ENCODE results near the gene TEX36.
"Not testable (repeated sequence)": the region's sequence is repeated elsewhere in the genome, so short reads cannot be mapped to it uniquely, and the experiment has no call there.

DNA sequence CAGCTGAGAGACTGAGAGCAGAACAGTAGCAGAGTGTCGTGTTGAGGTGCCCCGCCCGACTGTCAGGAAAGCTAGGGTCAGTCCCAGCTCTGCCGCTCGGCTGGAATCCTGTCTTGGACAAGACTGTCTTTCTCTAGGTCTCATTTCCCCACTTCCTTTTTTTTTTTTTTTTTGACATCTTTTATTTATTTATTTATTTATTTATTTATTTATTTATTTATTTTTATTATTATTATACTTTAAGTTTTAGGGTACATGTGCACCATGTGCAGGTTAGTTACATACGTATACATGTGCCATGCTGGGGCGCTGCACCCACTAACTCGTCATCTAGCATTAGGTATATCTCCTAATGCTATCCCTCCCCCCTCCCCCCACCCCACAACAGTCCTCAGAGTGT lies 69.9 kb downstream of the TEX36 start:
- TF ChIP-seq, protein P1, sequence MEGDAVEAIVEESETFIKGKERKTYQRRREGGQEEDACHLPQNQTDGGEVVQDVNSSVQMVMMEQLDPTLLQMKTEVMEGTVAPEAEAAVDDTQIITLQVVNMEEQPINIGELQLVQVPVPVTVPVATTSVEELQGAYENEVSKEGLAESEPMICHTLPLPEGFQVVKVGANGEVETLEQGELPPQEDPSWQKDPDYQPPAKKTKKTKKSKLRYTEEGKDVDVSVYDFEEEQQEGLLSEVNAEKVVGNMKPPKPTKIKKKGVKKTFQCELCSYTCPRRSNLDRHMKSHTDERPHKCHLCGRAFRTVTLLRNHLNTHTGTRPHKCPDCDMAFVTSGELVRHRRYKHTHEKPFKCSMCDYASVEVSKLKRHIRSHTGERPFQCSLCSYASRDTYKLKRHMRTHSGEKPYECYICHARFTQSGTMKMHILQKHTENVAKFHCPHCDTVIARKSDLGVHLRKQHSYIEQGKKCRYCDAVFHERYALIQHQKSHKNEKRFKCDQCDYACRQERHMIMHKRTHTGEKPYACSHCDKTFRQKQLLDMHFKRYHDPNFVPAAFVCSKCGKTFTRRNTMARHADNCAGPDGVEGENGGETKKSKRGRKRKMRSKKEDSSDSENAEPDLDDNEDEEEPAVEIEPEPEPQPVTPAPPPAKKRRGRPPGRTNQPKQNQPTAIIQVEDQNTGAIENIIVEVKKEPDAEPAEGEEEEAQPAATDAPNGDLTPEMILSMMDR (IDR thresholded peaks at IDR 0.05): not testable (repeated sequence)
- TF ChIP-seq SIN3A (IDR thresholded peaks at IDR 0.05; ENCODE audit: borderline replicate concordance, insufficient read depth, low read depth, low read length); POLR2AphosphoS5 (IDR thresholded peaks at IDR 0.05; ENCODE audit: low read depth, low read length); TCF7L2 (IDR thresholded peaks at IDR 0.05; ENCODE audit: low read depth, low read length): not testable (repeated sequence)
- TF ChIP-seq, protein P2, sequence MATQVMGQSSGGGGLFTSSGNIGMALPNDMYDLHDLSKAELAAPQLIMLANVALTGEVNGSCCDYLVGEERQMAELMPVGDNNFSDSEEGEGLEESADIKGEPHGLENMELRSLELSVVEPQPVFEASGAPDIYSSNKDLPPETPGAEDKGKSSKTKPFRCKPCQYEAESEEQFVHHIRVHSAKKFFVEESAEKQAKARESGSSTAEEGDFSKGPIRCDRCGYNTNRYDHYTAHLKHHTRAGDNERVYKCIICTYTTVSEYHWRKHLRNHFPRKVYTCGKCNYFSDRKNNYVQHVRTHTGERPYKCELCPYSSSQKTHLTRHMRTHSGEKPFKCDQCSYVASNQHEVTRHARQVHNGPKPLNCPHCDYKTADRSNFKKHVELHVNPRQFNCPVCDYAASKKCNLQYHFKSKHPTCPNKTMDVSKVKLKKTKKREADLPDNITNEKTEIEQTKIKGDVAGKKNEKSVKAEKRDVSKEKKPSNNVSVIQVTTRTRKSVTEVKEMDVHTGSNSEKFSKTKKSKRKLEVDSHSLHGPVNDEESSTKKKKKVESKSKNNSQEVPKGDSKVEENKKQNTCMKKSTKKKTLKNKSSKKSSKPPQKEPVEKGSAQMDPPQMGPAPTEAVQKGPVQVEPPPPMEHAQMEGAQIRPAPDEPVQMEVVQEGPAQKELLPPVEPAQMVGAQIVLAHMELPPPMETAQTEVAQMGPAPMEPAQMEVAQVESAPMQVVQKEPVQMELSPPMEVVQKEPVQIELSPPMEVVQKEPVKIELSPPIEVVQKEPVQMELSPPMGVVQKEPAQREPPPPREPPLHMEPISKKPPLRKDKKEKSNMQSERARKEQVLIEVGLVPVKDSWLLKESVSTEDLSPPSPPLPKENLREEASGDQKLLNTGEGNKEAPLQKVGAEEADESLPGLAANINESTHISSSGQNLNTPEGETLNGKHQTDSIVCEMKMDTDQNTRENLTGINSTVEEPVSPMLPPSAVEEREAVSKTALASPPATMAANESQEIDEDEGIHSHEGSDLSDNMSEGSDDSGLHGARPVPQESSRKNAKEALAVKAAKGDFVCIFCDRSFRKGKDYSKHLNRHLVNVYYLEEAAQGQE (IDR thresholded peaks at IDR 0.05; ENCODE audit: insufficient read depth in 1 of 2, low read depth in 2 of 2, low read length in 1 of 2): not testable (repeated sequence)
